HEK293 (cell line): Measurements from ENCODE around the gene MOGAT3.
A peak's percentile ranks its signal among the peaks of the same experiment; 100 is the strongest.

ENCODE experiments used
- SETDB1 ChIP-seq: IDR thresholded peaks from one replicate; pipeline ENCODE4 v1.6.1; 2017; ENCODE audit warnings: mild to moderate bottlenecking, low read length, moderate library complexity, mixed read lengths; ENCODE audit not compliant: insufficient read length
- YY2 ChIP-seq: fragments of 450-650 bp; formaldehyde crosslinking; IDR thresholded peaks from 2 replicates; pipeline ENCODE4 v1.5.1; 2016; ENCODE audit warnings: missing biosample characterization, missing genetic modification characterization
- ZFHX2 ChIP-seq: fragments of 450-650 bp; formaldehyde crosslinking; conservative IDR thresholded peaks from 2 replicates; pipeline ENCODE4 v1.5.1; 2016; ENCODE audit warnings: missing biosample characterization, missing genetic modification characterization
- ZNF530 ChIP-seq: fragments of 450-650 bp; formaldehyde crosslinking; IDR thresholded peaks from 2 replicates; pipeline ENCODE4 v1.5.1; 2016; ENCODE audit warnings: low read depth, missing biosample characterization, missing genetic modification characterization
- ZNF600 ChIP-seq: fragments of 450-650 bp; formaldehyde crosslinking; IDR thresholded peaks from 2 replicates; pipeline ENCODE4 v1.5.1; 2016; ENCODE audit warnings: missing biosample characterization, missing genetic modification characterization
- ZNF670 ChIP-seq: fragments of 450-650 bp; formaldehyde crosslinking; IDR thresholded peaks from 2 replicates; pipeline ENCODE4 v1.5.1; 2016; ENCODE audit warnings: missing biosample characterization, missing genetic modification characterization, low read depth
- ZNF792 ChIP-seq: fragments of 450-650 bp; formaldehyde crosslinking; IDR thresholded peaks from 2 replicates; pipeline ENCODE4 v1.5.1; 2016; ENCODE audit warnings: missing biosample characterization, missing genetic modification characterization
- TF ChIP-seq, protein P1 (sequence below): fragments of 450-650 bp; formaldehyde crosslinking; IDR thresholded peaks from 2 replicates; pipeline ENCODE4 v1.5.1; 2016; ENCODE audit warnings: missing biosample characterization, missing genetic modification characterization
- TF ChIP-seq, protein P2 (sequence below): fragments of 450-650 bp; formaldehyde crosslinking; IDR thresholded peaks from 2 replicates; pipeline ENCODE4 v1.5.1; 2016; ENCODE audit warnings: missing biosample characterization, missing genetic modification characterization
- TF ChIP-seq, protein P3 (sequence below): fragments of 450-650 bp; formaldehyde crosslinking; IDR thresholded peaks from 2 replicates; pipeline ENCODE4 v1.5.1; 2016; ENCODE audit warnings: missing biosample characterization, missing genetic modification characterization
- TF ChIP-seq, protein P4 (sequence below): fragments of 450-650 bp; formaldehyde crosslinking; IDR thresholded peaks from 2 replicates; pipeline ENCODE4 v1.5.1; 2016; ENCODE audit warnings: missing biosample characterization, missing genetic modification characterization
- TF ChIP-seq, protein P5 (sequence below): fragments of 450-650 bp; formaldehyde crosslinking; IDR thresholded peaks from 2 replicates; pipeline ENCODE4 v1.5.1; 2016; ENCODE audit warnings: missing biosample characterization, missing genetic modification characterization

The MOGAT3 gene

GRCh38 chr7:101218236-101219125, 17.6 kb upstream of the MOGAT3 start (continued):
- TF ChIP-seq, protein P1, sequence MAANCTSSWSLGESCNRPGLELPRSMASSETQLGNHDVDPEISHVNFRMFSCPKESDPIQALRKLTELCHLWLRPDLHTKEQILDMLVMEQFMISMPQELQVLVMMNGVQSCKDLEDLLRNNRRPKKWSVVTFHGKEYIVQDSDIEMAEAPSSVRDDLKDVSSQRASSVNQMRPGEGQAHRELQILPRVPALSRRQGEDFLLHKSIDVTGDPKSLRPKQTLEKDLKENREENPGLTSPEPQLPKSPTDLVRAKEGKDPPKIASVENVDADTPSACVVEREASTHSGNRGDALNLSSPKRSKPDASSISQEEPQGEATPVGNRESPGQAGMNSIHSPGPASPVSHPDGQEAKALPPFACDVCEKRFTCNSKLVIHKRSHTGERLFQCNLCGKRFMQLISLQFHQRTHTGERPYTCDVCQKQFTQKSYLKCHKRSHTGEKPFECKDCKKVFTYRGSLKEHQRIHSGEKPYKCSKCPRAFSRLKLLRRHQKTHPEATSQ (tag by site-specific recombination), result no peak
- TF ChIP-seq, protein P2, sequence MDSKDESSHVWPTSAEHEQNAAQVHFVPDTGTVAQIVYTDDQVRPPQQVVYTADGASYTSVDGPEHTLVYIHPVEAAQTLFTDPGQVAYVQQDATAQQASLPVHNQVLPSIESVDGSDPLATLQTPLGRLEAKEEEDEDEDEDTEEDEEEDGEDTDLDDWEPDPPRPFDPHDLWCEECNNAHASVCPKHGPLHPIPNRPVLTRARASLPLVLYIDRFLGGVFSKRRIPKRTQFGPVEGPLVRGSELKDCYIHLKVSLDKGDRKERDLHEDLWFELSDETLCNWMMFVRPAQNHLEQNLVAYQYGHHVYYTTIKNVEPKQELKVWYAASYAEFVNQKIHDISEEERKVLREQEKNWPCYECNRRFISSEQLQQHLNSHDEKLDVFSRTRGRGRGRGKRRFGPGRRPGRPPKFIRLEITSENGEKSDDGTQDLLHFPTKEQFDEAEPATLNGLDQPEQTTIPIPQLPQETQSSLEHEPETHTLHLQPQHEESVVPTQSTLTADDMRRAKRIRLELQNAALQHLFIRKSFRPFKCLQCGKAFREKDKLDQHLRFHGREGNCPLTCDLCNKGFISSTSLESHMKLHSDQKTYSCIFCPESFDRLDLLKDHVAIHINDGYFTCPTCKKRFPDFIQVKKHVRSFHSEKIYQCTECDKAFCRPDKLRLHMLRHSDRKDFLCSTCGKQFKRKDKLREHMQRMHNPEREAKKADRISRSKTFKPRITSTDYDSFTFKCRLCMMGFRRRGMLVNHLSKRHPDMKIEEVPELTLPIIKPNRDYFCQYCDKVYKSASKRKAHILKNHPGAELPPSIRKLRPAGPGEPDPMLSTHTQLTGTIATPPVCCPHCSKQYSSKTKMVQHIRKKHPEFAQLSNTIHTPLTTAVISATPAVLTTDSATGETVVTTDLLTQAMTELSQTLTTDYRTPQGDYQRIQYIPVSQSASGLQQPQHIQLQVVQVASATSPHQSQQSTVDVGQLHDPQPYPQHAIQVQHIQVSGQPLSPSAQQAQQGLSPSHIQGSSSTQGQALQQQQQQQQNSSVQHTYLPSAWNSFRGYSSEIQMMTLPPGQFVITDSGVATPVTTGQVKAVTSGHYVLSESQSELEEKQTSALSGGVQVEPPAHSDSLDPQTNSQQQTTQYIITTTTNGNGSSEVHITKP (tag by site-specific recombination), result peak; percentile 83
- TF ChIP-seq SETDB1, result no peak
- TF ChIP-seq ZNF792 (tag by site-specific recombination), result peak; percentile 68; the same call in 1 of the 2 replicates
- TF ChIP-seq, protein P3, sequence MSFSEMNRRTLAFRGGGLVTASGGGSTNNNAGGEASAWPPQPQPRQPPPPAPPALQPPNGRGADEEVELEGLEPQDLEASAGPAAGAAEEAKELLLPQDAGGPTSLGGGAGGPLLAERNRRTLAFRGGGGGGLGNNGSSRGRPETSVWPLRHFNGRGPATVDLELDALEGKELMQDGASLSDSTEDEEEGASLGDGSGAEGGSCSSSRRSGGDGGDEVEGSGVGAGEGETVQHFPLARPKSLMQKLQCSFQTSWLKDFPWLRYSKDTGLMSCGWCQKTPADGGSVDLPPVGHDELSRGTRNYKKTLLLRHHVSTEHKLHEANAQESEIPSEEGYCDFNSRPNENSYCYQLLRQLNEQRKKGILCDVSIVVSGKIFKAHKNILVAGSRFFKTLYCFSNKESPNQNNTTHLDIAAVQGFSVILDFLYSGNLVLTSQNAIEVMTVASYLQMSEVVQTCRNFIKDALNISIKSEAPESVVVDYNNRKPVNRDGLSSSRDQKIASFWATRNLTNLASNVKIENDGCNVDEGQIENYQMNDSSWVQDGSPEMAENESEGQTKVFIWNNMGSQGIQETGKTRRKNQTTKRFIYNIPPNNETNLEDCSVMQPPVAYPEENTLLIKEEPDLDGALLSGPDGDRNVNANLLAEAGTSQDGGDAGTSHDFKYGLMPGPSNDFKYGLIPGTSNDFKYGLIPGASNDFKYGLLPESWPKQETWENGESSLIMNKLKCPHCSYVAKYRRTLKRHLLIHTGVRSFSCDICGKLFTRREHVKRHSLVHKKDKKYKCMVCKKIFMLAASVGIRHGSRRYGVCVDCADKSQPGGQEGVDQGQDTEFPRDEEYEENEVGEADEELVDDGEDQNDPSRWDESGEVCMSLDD (tag by site-specific recombination), result no peak
- TF ChIP-seq, protein P4, sequence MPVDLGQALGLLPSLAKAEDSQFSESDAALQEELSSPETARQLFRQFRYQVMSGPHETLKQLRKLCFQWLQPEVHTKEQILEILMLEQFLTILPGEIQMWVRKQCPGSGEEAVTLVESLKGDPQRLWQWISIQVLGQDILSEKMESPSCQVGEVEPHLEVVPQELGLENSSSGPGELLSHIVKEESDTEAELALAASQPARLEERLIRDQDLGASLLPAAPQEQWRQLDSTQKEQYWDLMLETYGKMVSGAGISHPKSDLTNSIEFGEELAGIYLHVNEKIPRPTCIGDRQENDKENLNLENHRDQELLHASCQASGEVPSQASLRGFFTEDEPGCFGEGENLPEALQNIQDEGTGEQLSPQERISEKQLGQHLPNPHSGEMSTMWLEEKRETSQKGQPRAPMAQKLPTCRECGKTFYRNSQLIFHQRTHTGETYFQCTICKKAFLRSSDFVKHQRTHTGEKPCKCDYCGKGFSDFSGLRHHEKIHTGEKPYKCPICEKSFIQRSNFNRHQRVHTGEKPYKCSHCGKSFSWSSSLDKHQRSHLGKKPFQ (tag by site-specific recombination), result no peak
- no peak for TF ChIP-seq ZNF530 (tag by site-specific recombination)
- peak; percentile 17; the same call in 1 of the 2 replicates for TF ChIP-seq ZFHX2 (tag by site-specific recombination)
- no peak for TF ChIP-seq YY2 (tag by site-specific recombination)
- no peak for TF ChIP-seq ZNF670
- 0 out of 2 replicates have a peak, but pooled peaks have one; percentile 43 for TF ChIP-seq ZNF600 (tag by site-specific recombination)
- TF ChIP-seq, protein P5, sequence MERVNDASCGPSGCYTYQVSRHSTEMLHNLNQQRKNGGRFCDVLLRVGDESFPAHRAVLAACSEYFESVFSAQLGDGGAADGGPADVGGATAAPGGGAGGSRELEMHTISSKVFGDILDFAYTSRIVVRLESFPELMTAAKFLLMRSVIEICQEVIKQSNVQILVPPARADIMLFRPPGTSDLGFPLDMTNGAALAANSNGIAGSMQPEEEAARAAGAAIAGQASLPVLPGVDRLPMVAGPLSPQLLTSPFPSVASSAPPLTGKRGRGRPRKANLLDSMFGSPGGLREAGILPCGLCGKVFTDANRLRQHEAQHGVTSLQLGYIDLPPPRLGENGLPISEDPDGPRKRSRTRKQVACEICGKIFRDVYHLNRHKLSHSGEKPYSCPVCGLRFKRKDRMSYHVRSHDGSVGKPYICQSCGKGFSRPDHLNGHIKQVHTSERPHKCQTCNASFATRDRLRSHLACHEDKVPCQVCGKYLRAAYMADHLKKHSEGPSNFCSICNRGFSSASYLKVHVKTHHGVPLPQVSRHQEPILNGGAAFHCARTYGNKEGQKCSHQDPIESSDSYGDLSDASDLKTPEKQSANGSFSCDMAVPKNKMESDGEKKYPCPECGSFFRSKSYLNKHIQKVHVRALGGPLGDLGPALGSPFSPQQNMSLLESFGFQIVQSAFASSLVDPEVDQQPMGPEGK (tag by site-specific recombination), result peak; percentile 42
